HEK293T (cell line): Measurements from ENCODE around the gene CNBD2.

Experiments
- BHLHE40 ChIP-seq: fragments of 450-650 bp; IDR thresholded peaks from 2 replicates; pipeline ENCODE4 v1.6.1; 2016; ENCODE audit warnings: mild to moderate bottlenecking, moderate library complexity, borderline replicate concordance
- ELF4 ChIP-seq: fragments of 450-650 bp; IDR thresholded peaks from 2 replicates; pipeline ENCODE4 v1.6.1; 2017; ENCODE audit warnings: antibody characterized with exemption
- FOXK2 ChIP-seq: fragments of 450-650 bp; IDR thresholded peaks from 2 replicates; pipeline ENCODE4 v1.6.1; 2016; ENCODE audit warnings: mild to moderate bottlenecking

DNA sequence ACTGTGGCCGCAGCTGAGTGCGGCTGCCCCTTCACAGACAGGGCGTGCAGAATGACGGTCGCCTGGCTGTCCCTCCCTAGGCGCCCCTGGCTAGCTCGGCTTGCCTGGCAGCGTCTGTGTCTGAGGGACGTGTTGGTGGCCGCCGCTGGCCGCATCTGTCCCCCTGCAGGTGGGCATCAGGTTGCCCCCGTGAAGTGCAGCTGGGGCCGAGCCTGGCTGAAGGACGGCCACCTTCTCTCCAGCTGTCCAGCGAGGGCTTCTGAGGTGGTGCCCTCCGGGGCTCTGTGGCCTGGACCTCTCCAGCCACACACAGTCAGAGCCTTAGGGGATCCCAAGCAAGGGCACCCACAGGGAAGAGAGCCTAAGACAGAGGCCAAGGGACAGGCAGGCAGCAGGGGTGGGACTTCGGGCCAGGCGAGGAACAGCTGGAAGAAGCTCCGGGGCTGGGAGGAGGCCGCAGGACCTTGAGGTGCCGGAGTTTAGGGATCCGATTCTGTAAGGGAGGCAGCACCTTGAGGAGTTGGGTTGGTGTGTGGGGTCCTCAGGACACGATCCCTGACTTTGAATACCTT, 97.1 kb downstream of the CNBD2 start:
- TF ChIP-seq FOXK2 = no peak
- TF ChIP-seq BHLHE40 = no peak
- no peak for TF ChIP-seq ELF4
